Germinal center (tissue), 1 donor: Measurements from ENCODE around the gene LETM1.

Experiments used
- DNase-seq: peaks from one replicate; pipeline ENCODE4 v3.0.0; 2012; ENCODE audit warnings: mixed read lengths, low spot score

Gene LETM1

DNA sequence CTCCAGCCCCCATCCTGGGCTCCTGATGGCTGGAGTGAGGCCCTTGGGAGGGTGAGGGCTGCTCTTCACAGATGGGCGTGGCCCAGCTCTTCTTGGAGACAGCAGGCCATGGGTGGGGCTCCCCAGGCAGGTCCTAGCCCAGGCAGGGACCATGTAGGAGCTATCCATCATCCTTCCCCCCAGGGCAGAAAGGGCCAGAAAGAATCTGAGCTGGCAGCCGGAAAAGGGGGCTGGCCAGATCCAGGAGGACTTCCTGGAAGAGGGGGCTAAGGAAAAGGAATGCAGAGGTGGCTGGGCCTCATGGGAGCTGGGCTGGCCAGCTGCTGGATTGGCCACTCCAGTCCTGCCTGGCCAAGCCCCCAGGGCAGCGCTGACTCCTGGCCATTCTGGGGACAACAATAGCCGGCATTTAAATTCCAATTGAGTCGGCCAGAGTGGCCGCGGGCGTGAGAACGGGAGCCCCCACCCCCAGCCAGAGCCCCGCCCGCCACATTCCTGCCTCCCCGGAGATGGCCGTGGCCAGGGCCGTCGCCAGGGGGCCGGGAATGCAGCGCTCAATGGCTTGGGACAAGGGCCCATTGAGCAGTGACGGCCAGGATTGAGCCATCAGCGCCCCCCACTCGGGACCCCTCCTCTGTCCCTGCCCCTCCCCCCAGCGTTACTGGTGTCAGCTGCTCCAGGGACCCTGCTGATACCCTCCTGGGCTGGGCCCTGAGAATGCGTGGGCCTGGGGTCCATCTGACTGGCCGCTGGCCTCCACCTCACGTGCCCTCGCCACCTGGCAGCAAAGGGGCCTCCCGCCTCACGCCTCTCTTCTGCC is 77.9 kb downstream of the LETM1 start:
- no peak for DNase-seq

DNA sequence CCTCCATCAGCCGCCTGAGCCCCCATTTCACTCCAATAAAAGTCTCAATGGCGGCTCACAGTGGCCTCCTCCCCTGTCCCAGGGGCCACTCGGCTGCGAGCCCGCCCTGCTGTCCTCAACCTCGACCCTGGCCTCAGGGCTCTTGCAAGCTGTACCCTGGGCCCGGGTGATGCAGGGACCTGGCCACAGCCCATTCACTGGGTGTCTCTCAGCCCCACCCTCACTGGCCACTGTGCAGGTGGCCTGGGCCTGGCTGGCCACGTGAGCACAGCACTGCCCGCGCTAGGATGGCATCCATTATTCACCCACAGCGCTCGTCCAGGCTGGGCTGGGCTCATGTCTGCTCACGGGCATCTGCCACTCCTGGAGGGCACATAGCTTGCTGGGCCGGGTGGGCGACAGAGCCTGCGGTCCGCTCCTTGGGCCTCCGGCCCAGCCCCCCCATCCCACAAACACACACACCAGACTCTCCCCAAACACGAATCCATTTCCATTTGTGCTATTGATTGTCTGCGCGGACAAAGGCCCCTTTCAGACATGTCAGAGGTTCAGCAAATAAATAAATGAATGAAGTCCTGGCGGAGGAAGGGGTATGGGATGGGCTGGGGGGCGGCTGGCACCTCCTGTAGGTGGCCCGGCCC is 79.3 kb downstream of the LETM1 start:
- DNase-seq = no peak

DNA sequence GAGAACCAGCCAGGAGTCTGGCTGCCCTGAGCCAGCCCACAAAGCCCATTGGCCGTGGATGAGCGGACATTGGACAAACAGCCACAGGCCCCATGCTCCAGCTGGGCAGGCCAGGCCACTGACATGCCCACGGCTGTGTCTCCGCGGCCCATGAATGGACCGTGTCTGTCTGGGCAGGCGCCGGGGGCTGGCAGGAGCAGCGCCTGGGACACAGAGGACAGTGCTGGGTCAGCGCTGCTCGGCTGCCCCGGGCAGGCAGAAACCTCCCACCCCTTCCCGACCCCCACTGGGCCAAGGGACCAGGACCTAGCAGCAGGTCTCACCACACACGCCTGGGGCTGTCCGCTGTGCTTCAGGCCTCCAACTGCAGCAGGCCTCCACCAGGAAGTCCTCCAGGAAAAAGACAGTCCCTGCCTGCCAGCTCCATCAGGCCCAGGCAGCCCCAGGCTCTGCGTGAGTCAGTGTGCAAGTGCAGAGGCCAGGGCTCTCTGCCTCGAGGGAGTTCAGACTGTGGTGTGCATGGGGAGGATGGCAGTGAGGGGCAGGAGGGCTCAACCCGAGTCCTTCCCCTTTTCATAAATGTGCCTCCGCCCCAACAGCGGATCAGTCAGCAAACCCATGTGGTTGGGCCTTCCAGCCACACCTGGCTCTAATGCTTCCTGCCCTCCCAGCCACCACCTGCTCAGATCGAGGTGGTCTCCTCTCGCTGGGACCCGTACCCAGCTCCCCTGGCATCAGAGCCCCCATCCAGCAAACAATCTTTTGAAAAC is 80.0 kb downstream of the LETM1 start:
- peak; percentile 62 for DNase-seq

GRCh38 chr4:1773754-1774153 is 82.2 kb downstream of the LETM1 start:
- DNase-seq = no peak

- DNase-seq = no peak
Observed at GRCh38 chr4:1772853-1773538, 83.0 kb downstream of the LETM1 start.

DNA sequence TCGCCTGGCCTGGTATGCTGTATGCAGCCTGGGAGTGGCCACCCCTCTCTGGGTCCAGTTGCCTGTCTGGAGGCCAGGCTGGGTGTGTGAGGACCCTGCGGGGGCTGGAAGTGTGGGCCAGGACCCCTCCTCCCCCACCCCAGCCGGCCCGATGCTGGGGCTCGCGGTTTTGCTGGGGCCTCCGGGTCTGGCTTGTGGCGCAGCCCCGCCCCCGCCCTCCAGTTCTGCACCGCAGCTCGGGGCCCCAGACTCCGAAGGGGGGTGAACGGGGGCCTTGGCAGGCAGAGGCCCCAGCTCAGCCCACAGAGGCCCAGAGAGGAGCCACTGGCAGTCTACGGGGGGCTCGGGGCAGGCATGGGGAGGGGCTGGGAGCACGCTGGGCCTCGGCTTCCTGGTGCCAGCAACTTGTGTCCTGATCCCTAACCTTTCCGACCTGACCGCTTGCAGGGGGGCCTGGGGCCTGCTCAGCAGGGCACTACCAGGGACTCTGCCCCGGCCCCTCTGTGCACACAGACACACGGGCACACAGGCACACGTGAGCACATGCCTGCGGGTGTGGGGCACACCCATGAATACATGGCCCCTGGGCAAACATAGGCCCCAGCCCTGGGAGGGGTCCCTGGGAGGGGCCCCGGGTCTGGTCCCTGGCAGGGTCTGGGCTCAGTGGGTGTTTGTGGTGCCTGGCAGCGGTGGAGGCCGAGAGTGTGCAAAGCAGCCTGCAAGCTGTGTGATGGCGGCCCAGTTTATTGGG is 84.2 kb downstream of the LETM1 start:
- DNase-seq = no peak

DNA sequence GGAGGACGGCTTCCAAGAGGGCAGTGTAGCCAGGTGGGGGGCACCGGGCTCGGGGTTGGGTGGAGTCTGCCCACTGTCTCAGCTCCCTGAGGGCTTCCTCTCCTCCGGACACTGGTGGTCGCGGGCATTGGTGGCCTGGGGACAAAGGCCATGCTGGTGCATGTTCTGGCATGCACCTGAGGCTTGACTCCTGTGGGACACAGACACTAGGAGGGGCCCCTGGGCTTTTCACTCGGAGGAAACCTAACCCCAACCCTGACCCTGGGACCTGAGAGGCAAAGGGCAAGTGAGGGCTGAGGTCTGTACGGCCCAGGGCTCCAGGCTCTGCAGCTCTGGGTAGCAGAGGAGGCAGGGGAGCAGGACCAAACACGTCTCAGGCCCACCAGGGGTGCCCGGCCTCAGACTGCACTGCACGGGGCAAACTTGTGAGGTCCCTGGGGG is 85.1 kb downstream of the LETM1 start:
- no peak for DNase-seq

GRCh38 chr4:1770245-1770644 is 85.7 kb downstream of the LETM1 start:
- DNase-seq = no peak

DNA sequence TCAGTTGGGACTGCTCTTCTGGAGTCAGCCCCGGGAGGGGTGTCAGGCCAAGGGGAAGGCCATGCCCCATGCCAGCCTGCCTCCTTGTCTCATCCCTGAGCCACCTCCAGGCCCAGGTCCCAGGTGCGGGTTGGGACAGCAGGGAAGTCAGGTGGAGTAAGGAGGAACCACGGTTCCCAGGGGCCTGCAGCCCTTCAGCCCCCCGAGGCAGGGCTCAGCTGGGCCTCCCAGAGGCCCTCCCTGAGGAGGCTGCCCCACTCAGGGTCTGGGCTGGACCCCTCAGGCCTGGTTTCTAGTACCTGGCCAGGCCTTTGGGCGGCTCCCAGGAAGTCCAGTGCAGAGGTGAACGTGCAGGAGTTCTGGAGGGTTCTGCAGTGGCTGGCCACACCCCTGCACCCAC is 86.3 kb downstream of the LETM1 start:
- no peak for DNase-seq

DNA sequence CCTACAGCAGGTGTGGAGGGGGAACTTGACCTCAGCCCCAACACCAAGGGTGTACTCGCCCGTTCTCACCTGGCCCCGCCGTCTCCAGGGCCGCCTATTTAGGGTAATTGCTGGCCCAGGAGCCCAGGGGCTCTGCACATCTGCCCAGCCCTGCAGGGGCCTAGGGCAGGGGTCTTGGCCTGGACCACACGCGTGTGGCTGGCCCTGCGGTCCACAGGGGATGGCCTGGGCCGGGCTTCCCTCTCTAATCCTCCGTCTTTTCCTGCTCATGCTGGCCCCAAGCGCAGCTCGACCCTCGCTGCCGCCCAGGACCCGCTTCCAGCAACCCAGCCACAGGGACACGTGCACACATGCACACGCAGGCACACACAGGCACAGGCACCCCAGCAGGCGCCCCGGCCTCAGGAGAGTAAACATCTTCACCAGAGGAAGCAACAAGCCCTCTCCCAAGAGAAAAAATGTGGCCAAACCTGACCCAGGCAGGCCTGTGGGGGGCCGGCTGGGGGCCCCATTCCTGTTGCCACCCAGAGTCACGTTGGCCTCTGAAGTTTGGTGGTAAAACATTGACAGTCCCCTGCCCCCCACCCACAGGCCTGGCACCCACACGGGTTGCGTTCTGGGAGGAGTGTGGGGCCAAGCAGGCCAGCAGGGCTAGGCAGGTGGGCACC is 87.5 kb downstream of the LETM1 start:
- no peak for DNase-seq

GRCh38 chr4:1767770-1768366 is 88.1 kb downstream of the LETM1 start:
- peak; percentile 65 for DNase-seq

- DNase-seq = peak; percentile 78
Observed at GRCh38 chr4:1767061-1767769, 88.7 kb downstream of the LETM1 start.

DNA sequence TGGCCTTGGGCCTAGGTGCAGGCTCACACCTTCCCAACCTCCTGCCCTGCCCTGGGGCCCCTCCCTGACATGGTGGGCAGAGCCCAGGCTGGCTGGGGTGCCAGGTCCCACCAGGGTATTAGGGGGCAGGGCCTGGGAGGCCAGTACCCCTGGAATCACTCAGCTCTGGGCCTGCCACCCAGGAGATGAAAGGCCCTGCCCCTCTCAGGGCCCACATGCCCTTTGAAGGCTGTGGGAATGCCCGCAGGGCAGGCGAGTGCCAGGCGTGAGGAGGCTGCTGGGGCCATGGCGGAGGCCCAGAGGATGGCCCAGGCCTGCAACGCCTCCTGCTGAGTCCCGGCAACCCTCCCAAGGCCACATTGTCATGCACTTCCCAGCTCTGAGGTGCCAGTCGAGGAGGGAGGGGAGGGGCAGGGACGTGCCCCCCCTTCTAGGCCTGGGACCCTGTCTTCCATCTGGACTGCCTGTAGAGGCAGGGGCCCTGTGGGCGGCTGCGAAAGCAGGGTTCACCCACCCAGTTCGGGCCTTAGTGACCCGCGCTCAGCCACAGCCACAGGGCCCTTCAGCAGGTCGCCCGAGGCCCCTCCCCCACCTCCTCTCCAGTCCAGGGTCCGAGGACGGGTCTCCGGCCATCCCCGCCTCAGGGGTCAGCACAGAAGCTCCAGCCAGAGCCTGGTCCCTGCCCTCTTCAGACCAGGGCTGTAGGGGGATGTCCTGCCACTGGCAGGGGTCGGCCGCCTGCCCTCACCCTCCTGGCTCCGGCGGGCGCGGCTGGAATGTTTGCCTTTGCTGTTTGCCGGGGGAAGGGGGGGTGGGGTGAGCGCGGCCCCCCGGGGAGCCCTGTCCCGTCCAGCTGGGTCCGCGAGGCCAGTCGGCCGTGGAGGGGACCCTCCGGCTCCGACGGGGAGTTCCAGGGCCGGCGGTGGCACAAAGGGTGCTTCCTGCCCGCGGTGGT is 89.6 kb downstream of the LETM1 start:
- DNase-seq = no peak

DNA sequence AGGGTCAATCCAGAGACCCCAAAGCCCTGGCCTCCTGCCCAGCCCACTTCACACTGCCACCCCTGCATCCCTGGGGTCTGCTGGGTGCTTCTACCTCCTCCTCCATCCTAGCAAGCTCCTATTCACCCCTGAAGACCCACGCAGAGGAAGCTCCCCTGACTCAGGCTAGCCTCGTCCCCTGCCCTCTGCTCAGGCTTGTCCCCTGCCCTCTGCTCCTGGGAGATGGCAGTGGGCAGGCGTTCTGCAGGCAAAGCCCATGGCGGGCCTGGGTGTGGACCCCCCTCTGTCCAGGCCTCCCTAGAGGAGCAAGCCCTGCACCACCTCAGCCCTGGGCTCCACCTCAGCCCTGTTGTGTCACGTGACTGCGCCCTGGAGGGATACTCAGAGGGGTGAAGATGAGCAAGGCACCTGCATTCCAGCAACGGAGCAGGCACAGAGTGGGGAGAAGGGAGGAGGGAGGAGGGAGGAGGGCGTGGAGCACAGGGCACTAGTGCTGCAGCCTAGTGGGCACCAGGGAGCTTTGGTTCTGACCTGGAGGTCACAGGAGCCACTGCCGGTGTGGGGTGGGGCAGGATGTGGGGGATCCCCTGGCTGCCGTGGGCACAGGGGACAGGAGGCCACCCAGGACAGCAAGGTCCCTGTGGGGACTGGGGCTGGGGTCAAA is 90.4 kb downstream of the LETM1 start:
- DNase-seq = no peak

DNA sequence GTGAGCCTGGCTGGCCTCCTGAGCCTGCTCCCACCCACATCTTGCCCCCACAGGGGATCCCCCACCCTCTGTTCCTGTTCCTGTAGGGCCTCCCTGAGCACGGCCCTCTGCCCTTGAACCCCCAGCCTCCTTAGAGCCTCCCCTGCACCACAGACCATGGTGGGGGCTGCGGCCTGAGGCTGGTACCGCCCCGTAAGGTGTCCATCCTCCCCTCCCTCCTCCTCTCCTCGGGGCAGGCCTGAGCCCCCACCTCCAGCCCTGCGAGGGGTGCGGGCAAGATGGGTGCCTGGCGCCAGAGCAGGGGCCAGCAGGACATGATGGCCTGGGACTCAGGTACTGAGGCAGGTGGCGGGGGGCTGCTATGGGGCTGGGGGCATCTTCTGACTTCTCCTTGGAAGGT is 91.3 kb downstream of the LETM1 start:
- no peak for DNase-seq

DNA sequence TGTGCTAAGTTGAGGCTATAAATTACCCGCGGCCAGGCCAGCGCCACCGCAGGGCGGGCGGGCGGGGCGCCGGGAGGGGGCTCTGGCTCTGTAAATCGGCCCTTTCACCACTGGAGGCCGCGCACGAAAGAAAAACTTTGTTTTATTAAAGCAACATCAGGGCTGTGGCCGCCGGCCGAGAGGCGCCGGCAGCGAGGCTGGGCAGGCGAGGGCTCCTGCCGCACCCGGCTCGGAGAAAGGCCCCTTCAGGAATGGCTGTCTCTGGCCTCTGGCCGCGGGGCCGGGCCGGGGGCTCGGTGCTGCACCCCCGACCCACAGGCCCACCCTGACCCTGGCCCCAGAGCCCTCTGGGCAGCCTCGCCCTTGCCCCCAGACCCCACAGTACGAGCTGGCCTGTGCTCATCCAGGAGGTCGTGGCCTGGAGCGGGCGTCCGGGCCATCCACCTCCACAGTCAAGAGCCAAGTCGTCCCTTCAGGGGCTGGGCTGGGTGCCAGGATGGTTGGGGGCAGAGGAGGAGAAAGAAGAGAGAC is 92.3 kb downstream of the LETM1 start:
- peak; percentile 59 for DNase-seq

DNA sequence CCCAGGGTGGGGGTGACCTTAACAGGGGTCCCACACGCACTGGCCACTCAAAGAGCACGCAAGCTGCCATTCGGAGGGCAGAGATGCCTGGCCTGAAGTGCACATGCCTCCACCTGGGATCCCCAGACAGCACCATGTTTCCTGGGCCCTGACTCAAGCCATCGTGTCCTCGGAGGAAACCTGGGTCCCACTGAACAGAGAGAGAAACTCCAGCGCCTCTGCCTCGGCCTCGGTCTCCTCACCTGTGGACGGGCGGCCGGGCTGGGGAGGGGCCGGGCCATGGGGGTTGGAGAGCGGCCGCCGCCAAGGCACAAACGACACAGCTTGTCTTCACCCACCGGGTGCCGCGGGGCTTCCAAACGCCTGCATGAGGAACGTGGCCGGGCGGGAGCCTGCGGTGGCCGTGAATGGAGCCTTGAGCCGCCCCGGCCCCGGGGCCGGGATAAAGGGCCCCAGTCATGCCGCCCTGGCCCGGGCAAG is 92.8 kb downstream of the LETM1 start:
- no peak for DNase-seq
